ENCODE results near the gene AIP. TPM values are rescaled to one million over a fixed set of nuclear protein-coding genes. Genes with fewer than 3 reads are reported as not detected.

Gene AIP
- total RNA-seq, 1 experiment from 2014 or later: 171 TPM

DNA sequence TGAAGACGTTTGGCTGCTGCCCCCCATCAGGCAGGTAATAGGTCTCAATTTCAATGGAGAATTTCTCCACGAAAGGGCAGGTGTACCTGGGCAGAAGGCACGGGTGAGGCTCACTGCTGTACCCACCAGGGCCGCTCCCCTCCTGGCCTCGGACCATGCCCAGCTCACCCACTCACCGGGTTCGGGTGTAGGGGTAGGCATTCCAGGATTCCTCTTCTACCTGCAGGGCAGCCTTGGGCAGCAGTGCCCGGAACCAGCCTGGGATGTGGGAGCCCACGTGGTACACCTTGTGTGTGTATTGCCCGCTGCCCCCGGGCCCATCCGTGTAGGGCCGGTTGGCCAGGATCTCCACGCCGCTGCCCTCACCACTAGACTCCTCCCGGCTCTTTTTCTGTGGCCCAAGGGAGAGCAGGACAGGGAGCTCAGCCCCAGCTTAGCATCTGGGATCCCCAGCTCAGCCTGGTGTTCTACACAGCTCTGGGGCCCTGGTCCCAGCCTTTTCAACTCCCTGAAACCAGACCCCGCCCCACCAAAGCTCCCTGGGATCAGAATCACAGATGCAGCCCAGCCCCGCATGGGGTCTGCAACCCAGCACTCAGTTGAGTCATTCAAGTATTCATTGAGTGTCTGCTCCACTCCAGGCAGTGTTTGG, 19.6 kb downstream of the AIP start:
- no peaks in the 10 kb centered on the region for H3F3A ChIP-seq (ENCODE audit: low read length, unreplicated experiment)
- CTCF ChIA-PET: no interaction called here
- DNase-seq (no peak), ATAC-seq (no peak)
- no peak overlapping the region for H2AFZ ChIP-seq (ENCODE audit: low read length)
- peaks cover 4% of the 10 kb centered on the region; the same call in 1 of the 2 replicates for H4K20me1 ChIP-seq (ENCODE audit: low read length)
- POLR2A ChIA-PET (ENCODE audit: unreplicated experiment): interaction anchor here (0.6 kb wide), 1 partner anchor 101 kb away, joined by 3 read pairs; the partner anchor contains the start of gene PPP1CA
- no peaks in the 10 kb centered on the region for H3K9me2 ChIP-seq (replicated peaks; ENCODE audit: low read length)
- no TSS peak for BruUV-seq (replicated peaks)
- H3K27ac ChIP-seq (ENCODE audit: low read length): no peak overlapping the region
- intact Hi-C loops (cut with micrococcal nuclease): no loop called here
- no peaks in the 10 kb centered on the region for H3K9me3 ChIP-seq (ENCODE audit: low read length)
- H3K4me3 ChIP-seq (ENCODE audit: low read length): no peak overlapping the region
- H3K27me3 ChIP-seq (ENCODE audit: low read length): no peaks in the 10 kb centered on the region
- H3K9ac ChIP-seq (ENCODE audit: low read length): no peak overlapping the region
- no peaks in the 10 kb centered on the region for H3K36me3 ChIP-seq (ENCODE audit: low read depth, low read length)
- TF ChIP-seq EZH2phosphoT487 (IDR thresholded peaks at IDR 0.05; ENCODE audit: borderline replicate concordance, low read length) (no peak), EZH2 (IDR thresholded peaks at IDR 0.05; ENCODE audit: low read length, unreplicated experiment) (no peak)
- TF ChIP-seq, protein P1, sequence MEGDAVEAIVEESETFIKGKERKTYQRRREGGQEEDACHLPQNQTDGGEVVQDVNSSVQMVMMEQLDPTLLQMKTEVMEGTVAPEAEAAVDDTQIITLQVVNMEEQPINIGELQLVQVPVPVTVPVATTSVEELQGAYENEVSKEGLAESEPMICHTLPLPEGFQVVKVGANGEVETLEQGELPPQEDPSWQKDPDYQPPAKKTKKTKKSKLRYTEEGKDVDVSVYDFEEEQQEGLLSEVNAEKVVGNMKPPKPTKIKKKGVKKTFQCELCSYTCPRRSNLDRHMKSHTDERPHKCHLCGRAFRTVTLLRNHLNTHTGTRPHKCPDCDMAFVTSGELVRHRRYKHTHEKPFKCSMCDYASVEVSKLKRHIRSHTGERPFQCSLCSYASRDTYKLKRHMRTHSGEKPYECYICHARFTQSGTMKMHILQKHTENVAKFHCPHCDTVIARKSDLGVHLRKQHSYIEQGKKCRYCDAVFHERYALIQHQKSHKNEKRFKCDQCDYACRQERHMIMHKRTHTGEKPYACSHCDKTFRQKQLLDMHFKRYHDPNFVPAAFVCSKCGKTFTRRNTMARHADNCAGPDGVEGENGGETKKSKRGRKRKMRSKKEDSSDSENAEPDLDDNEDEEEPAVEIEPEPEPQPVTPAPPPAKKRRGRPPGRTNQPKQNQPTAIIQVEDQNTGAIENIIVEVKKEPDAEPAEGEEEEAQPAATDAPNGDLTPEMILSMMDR (conservative IDR thresholded peaks at IDR 0.05; ENCODE audit: low read depth, low read length): no peak
- peaks cover 30% of the 10 kb centered on the region for H3K79me2 ChIP-seq (ENCODE audit: low read length)
- H3K4me2 ChIP-seq (ENCODE audit: low read length): no peak overlapping the region
- H3K4me1 ChIP-seq (ENCODE audit: insufficient read depth, low read length): peaks cover 27% of the 10 kb centered on the region

DNA sequence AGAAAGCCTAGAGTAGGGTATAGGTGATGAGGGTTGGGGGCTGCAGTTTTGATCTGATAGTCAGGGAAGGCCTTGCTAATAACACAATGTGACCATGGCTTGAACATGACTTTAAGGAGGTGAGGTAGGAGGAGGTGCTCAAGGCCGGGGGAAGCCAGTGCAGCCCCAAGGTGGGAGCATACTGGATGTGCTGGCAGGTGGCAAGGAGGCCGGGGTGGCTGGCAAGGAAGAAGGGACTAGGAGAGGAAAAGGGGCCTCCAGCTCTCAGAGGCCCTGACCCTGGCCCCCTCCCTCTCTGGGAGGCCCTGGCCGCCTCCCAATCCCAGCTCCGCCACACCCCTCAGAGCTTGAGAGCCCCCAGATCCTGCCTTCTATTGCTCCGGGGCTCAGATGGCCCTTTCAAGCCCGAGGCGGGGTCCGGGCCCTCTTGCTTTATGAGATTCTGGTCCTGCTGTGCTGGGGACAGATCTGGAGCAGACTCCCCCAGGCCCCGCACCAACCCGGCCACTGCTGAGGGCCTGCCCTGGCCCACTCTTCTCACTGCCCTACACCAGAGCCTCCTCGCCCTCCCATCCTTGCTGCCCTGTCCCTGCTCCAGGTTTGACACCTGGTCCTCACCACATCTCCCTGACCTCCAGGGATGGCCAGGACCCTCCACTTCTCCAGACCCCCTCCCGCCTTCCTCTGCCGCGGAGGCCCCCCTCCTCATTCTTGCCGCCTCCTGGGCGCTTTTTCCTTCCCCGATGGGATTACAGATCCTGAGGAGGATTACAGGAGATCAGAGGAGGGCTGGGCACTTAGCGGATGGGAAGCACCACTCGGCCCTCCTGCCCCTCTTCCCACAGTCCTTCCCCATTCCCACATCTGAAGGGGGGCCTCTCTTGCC, 20.5 kb downstream of the AIP start:
- intact Hi-C loops (cut with micrococcal nuclease): loop anchor here (2.0 kb wide), 1 partner anchor 21 kb away; the partner anchor contains the start of gene AIP
- ChIA-PET CTCF (no interaction called here), POLR2A (ENCODE audit: unreplicated experiment) (no interaction called here)
- Histone ChIP-seq H3K27ac (ENCODE audit: low read length) (no peak overlapping the region), H3K4me1 (ENCODE audit: insufficient read depth, low read length) (peaks cover 28% of the 10 kb centered on the region), H3K9me2 (replicated peaks; ENCODE audit: low read length) (no peaks in the 10 kb centered on the region), H2AFZ (ENCODE audit: low read length) (no peak overlapping the region), H3K9ac (ENCODE audit: low read length) (no peak overlapping the region), H3K4me3 (ENCODE audit: low read length) (peak overlapping the region; percentile 96), H3K27me3 (ENCODE audit: low read length) (no peaks in the 10 kb centered on the region), H3K79me2 (ENCODE audit: low read length) (peaks cover 31% of the 10 kb centered on the region), H3F3A (ENCODE audit: low read length, unreplicated experiment) (no peaks in the 10 kb centered on the region), H3K4me2 (ENCODE audit: low read length) (peak overlapping the region; percentile 95), H3K36me3 (ENCODE audit: low read depth, low read length) (no peaks in the 10 kb centered on the region), H3K9me3 (ENCODE audit: low read length) (no peaks in the 10 kb centered on the region), H4K20me1 (ENCODE audit: low read length) (peaks cover 4% of the 10 kb centered on the region; the same call in 1 of the 2 replicates)
- DNase-seq (no peak), ATAC-seq (no peak)
- TF ChIP-seq EZH2phosphoT487 (IDR thresholded peaks at IDR 0.05; ENCODE audit: borderline replicate concordance, low read length) (no peak), EZH2 (IDR thresholded peaks at IDR 0.05; ENCODE audit: low read length, unreplicated experiment) (no peak)
- TF ChIP-seq, protein P1 (conservative IDR thresholded peaks at IDR 0.05; ENCODE audit: low read depth, low read length): no peak
- no TSS peak for BruUV-seq (replicated peaks)
